ENCODE results near the gene PRDM16.

- TF ChIP-seq POLR2A (IDR thresholded peaks at IDR 0.05; ENCODE audit: low read depth, low read length) (no peak), CTCF (conservative IDR thresholded peaks at IDR 0.05; ENCODE audit: low read depth, low read length) (no peak), USF2 (IDR thresholded peaks at IDR 0.05; ENCODE audit: low read depth, low read length) (no peak), SMC3 (IDR thresholded peaks at IDR 0.05; ENCODE audit: low read depth, low read length) (no peak), FOS (IDR thresholded peaks at IDR 0.05; ENCODE audit: low read depth, low read length) (no peak), CHD1 (IDR thresholded peaks at IDR 0.05; ENCODE audit: low read depth, low read length) (no peak)
- TF ChIP-seq, protein P1, sequence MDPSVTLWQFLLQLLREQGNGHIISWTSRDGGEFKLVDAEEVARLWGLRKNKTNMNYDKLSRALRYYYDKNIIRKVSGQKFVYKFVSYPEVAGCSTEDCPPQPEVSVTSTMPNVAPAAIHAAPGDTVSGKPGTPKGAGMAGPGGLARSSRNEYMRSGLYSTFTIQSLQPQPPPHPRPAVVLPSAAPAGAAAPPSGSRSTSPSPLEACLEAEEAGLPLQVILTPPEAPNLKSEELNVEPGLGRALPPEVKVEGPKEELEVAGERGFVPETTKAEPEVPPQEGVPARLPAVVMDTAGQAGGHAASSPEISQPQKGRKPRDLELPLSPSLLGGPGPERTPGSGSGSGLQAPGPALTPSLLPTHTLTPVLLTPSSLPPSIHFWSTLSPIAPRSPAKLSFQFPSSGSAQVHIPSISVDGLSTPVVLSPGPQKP (IDR thresholded peaks at IDR 0.05; ENCODE audit: borderline replicate concordance, low read depth, low read length), result no peak
These were observed 362.7 kb downstream of the PRDM16 start for GRCh38 chr1:3431686-3432085.
